ENCODE data around the gene B3GALNT2.

- TF ChIP-seq CTCF (optimal IDR thresholded peaks at IDR 0.05 in 1 of 3, IDR thresholded peaks at IDR 0.05 in 1 of 3, conservative IDR thresholded peaks at IDR 0.05 in 1 of 3; ENCODE audit: extremely low read depth in 1 of 3, insufficient read depth in 2 of 3, low read length in 3 of 3) (no peak), EZH2 (IDR thresholded peaks at IDR 0.05; ENCODE audit: low read length) (no peak)
Observed at GRCh38 chr1:235425357-235425756, 78.9 kb downstream of the B3GALNT2 start.
